Endothelial cell of umbilical vein (primary cell): ENCODE data around the gene KLF13.

Experiments used
- CTCF ChIP-seq, 2 donors: IDR thresholded peaks; 1 replicate in 1 of 2; 2 replicates in 1 of 2; pipeline ENCODE4 v1.5.1; 2011; ENCODE audit warnings: low read length in 2 of 2, mild to moderate bottlenecking in 2 of 2, moderate library complexity in 2 of 2, control low read depth in 1 of 2, inconsistent platforms in 1 of 2, low read depth in 1 of 2; ENCODE audit not compliant: insufficient read depth in 1 of 2; ENCODE audit errors: extremely low read depth in 1 of 2
- EZH2 ChIP-seq: IDR thresholded peaks from 2 replicates; pipeline ENCODE4 v1.6.1; 2012; ENCODE audit warnings: borderline replicate concordance, low read depth, mild to moderate bottlenecking, moderate library complexity, low read length, inconsistent platforms; ENCODE audit not compliant: severe bottlenecking
- FOS ChIP-seq: IDR thresholded peaks from 2 replicates; pipeline ENCODE4 v1.6.1; 2011; ENCODE audit warnings: mild to moderate bottlenecking, low read length, moderate library complexity, borderline replicate concordance; ENCODE audit not compliant: insufficient read depth
- JUN ChIP-seq: IDR thresholded peaks from 2 replicates; pipeline ENCODE4 v1.6.1; 2011; ENCODE audit warnings: borderline replicate concordance, low read depth; ENCODE audit not compliant: insufficient read length, insufficient read depth
- MAX ChIP-seq: IDR thresholded peaks from 2 replicates; pipeline ENCODE4 v1.6.1; 2011; ENCODE audit not compliant: insufficient read depth, insufficient read length
- MYC ChIP-seq: IDR thresholded peaks from one replicate; pipeline ENCODE4 v1.6.1; 2011; ENCODE audit warnings: mild to moderate bottlenecking, low read depth, low read length
- POLR2A ChIP-seq: IDR thresholded peaks from 2 replicates; pipeline ENCODE4 v1.6.1; 2012; ENCODE audit warnings: low read depth, mild to moderate bottlenecking, control low read depth, low read length
- POLR2AphosphoS5 ChIP-seq: IDR thresholded peaks from 2 replicates; pipeline ENCODE4 v1.6.1; 2012; ENCODE audit warnings: low read depth, mild to moderate bottlenecking, control low read depth, low read length, moderate library complexity; ENCODE audit not compliant: insufficient read depth

- no peak for TF ChIP-seq POLR2A
- TF ChIP-seq POLR2AphosphoS5 = no peak
- TF ChIP-seq MAX = no peak
- TF ChIP-seq CTCF (IDR thresholded peaks at IDR 0.05; ENCODE audit: extremely low read depth in 1 of 2, insufficient read depth in 1 of 2, low read depth in 1 of 2, low read length in 2 of 2) = no peak
- no peak for TF ChIP-seq MYC
- TF ChIP-seq EZH2 = no peak
- no peak for TF ChIP-seq JUN
- no peak for TF ChIP-seq FOS
Observed at GRCh38 chr15:31340592-31340991, 14.0 kb downstream of the KLF13 start.
